ENCODE results near the gene FCER1A. TPM values are rescaled to one million over a fixed set of nuclear protein-coding genes. Genes with fewer than 3 reads are reported as not detected.

The FCER1A gene
- total RNA-seq, 1 experiment from 2014 or later, result not detected

DNA sequence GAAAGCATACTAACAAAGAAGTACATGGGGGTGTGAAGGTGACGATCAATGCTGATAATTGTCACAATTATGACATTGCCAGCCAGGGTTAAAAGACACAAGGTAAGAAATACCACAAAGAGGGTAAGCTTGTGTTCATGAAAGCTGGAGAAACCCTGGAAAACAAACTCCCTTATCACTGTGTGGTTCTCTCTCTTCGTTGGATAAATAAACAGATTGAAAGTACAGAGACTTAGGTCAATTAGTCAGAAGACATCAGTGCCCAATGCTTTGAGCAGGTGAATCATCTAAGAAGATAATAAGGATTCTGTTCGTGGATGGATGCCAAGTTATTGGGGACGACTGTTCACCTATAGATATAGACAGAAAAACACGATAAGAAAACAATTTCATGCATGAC lies 22.4 kb upstream of the FCER1A start:
- WGBS (ENCODE audit: extremely low coverage, insufficient read length, low lambda C conversion rate), result no CpG with 5 or more reads among the region's 5 CpGs
- Histone ChIP-seq H3K18ac (ENCODE audit: insufficient read length, low read depth, low read length) (no peak overlapping the region), H3K23ac (ENCODE audit: insufficient read length, low read depth, low read length) (no peak overlapping the region), H3K14ac (ENCODE audit: insufficient read depth, low read length) (no peak overlapping the region), H4K5ac (ENCODE audit: insufficient read length, low read depth, low read length) (no peak overlapping the region), H3K9ac (ENCODE audit: extremely low read depth, insufficient read length, low read length) (no peak overlapping the region), H2BK15ac (ENCODE audit: low read depth, low read length) (no peak overlapping the region), H2BK5ac (ENCODE audit: insufficient read length, low read length) (no peak overlapping the region), H3K27ac (ENCODE audit: insufficient read length, low read depth, low read length) (no peak overlapping the region), H3K4me1 (ENCODE audit: insufficient read depth, low read length) (no peaks in the 10 kb centered on the region), H4K91ac (ENCODE audit: insufficient read length, low read depth, low read length) (no peak overlapping the region), H3K4me2 (ENCODE audit: insufficient read depth, insufficient read length, low read length) (no peak overlapping the region), H2AK5ac (ENCODE audit: insufficient read length, low read length) (no peak overlapping the region), H3K9me3 (ENCODE audit: control insufficient read depth, low read depth, low read length) (no peaks in the 10 kb centered on the region), H2BK12ac (ENCODE audit: insufficient read length, low read depth, low read length) (no peak overlapping the region), H3K27me3 (ENCODE audit: insufficient read depth, low read length) (no peaks in the 10 kb centered on the region), H3K23me2 (ENCODE audit: insufficient read length, low read depth, low read length, poor library complexity, severe bottlenecking) (no peaks in the 10 kb centered on the region), H3K56ac (ENCODE audit: insufficient read length, low read depth, low read length) (no peak overlapping the region), H2AFZ (ENCODE audit: low read length) (no peak overlapping the region), H3K79me2 (ENCODE audit: insufficient read depth, low read length) (no peaks in the 10 kb centered on the region), H3K4ac (ENCODE audit: low read depth, low read length) (no peak overlapping the region), H4K20me1 (ENCODE audit: control insufficient read depth, insufficient read depth, insufficient read length) (no peaks in the 10 kb centered on the region), H4K8ac (replicated peaks; ENCODE audit: insufficient read length, low read depth, low read length) (no peak overlapping the region), H3K79me1 (ENCODE audit: insufficient read depth, low read depth, low read length, poor library complexity, severe bottlenecking) (no peaks in the 10 kb centered on the region), H3T11ph (ENCODE audit: low read length) (no peak overlapping the region), H2BK120ac (ENCODE audit: low read depth, low read length, poor library complexity, severe bottlenecking) (no peak overlapping the region), H2BK20ac (ENCODE audit: low read depth, low read length, poor library complexity, severe bottlenecking) (no peak overlapping the region)
- Mint-ChIP-seq H3K9me3 (no peaks in the 10 kb centered on the region; a peak in 1 of 5 replicates), H3K4me1 (no peaks in the 10 kb centered on the region), H3K27ac (no peak overlapping the region), H3K4me3 (no peak overlapping the region), H3K36me3 (ENCODE audit: insufficient read depth in 1 of 3, low read depth in 3 of 3) (no peaks in the 10 kb centered on the region; a peak in 1 of 7 replicates), H3K27me3 (ENCODE audit: low read depth) (peaks cover 3% of the 10 kb centered on the region)
- no peak for DNase-seq
- TF ChIP-seq, protein P1, sequence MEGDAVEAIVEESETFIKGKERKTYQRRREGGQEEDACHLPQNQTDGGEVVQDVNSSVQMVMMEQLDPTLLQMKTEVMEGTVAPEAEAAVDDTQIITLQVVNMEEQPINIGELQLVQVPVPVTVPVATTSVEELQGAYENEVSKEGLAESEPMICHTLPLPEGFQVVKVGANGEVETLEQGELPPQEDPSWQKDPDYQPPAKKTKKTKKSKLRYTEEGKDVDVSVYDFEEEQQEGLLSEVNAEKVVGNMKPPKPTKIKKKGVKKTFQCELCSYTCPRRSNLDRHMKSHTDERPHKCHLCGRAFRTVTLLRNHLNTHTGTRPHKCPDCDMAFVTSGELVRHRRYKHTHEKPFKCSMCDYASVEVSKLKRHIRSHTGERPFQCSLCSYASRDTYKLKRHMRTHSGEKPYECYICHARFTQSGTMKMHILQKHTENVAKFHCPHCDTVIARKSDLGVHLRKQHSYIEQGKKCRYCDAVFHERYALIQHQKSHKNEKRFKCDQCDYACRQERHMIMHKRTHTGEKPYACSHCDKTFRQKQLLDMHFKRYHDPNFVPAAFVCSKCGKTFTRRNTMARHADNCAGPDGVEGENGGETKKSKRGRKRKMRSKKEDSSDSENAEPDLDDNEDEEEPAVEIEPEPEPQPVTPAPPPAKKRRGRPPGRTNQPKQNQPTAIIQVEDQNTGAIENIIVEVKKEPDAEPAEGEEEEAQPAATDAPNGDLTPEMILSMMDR (conservative IDR thresholded peaks at IDR 0.05), result no peak

All from H9 (cell line).